ENCODE results near the gene NPLOC4. TPM values are rescaled to one million over a fixed set of nuclear protein-coding genes. Genes with fewer than 3 reads are reported as not detected.
A peak's percentile ranks its signal among the peaks of the same experiment; 100 is the strongest.

Gene NPLOC4
- total and polyA plus RNA-seq, 2 of the 8 experiments (the other 6 are each of a cell fraction or from before 2014, with no cell fraction given), result 70.7 to 92.7 TPM

- peak overlapping the region; percentile 52; the same call in 1 of the 2 replicates for H2BK5ac ChIP-seq (ENCODE audit: low read depth, low read length)
- no peaks in the 10 kb centered on the region for H3K9me3 ChIP-seq (ENCODE audit: insufficient read depth in 2 of 2, low read depth in 1 of 2, low read length in 1 of 2)
- H3K56ac ChIP-seq (replicated peaks; ENCODE audit: insufficient read length, low read depth, low read length), result peak overlapping the region; percentile 56
- DNase-seq (ENCODE audit: low read depth in 1 of 2, low spot score in 2 of 2), result no peak
- H2BK12ac ChIP-seq (ENCODE audit: low read depth, low read length), result no peak overlapping the region
- H3K4ac ChIP-seq (replicated peaks; ENCODE audit: insufficient read length, low read depth, low read length), result no peak overlapping the region
- H3K4me3 ChIP-seq (ENCODE audit: extremely low read depth in 1 of 4, insufficient read depth in 2 of 4, low read depth in 3 of 4, low read length in 4 of 4), result peak overlapping the region; percentile 57 to 88 (median 76)
- H2BK120ac ChIP-seq (replicated peaks; ENCODE audit: low read depth, low read length), result no peak overlapping the region
- H3K9ac ChIP-seq (replicated peaks in 1 of 4; ENCODE audit: extremely low read depth in 1 of 4, low read depth in 3 of 4, low read length in 3 of 4), result peak overlapping the region in 3 of 4 experiments; percentile 65 to 72 (median 69); a peak in 5 of 7 replicates
- H2AK5ac ChIP-seq (ENCODE audit: low read depth, low read length), result peak overlapping the region; percentile 95; the same call in 1 of the 2 replicates
- H4K20me1 ChIP-seq (replicated peaks in 1 of 2; ENCODE audit: control insufficient read depth in 1 of 2, insufficient read depth in 2 of 2, low read length in 2 of 2), result peaks cover 0 to 32% of the 10 kb centered on the region in 2 experiments
- no peak overlapping the region for H2AFZ ChIP-seq (ENCODE audit: low read length)
- peak overlapping the region; percentile 90 for H4K8ac ChIP-seq (ENCODE audit: extremely low read depth, insufficient read depth, low read length)
- peak overlapping the region; percentile 76 to 88 for H3K4me2 ChIP-seq (ENCODE audit: insufficient read depth in 1 of 2, low read depth in 2 of 2, low read length in 2 of 2)
- POLR2A ChIA-PET (ENCODE audit: partially characterized antibody), result interaction anchor here (1.3 to 28.4 kb wide), 8 partner anchors 8 to 161 kb away, joined by 3 to 436 read pairs (median 10); partner anchors contain the start of genes CCDC137, MRPL12, OXLD1 and SLC25A10
- no peak overlapping the region for H3K23ac ChIP-seq (ENCODE audit: insufficient read length)
- H3K27me3 ChIP-seq (replicated peaks in 1 of 4; ENCODE audit: control insufficient read depth in 3 of 4, extremely low read depth in 1 of 4, insufficient read depth in 3 of 4, low read length in 3 of 4), result no peaks in the 10 kb centered on the region; a peak in 1 of 7 replicates
- peaks cover 4 to 39% of the 10 kb centered on the region in 2 experiments; a peak in 3 of 4 replicates for H3K79me2 ChIP-seq (ENCODE audit: control insufficient read depth in 1 of 2, insufficient read depth in 2 of 2, low read length in 2 of 2)
- H3K23me2 ChIP-seq (ENCODE audit: low read depth, low read length), result peaks cover 12% of the 10 kb centered on the region
- peak overlapping the region; percentile 46; the same call in 1 of the 2 replicates for H3K27ac ChIP-seq (ENCODE audit: low read depth, low read length)
- no peak overlapping the region for H4K91ac ChIP-seq (replicated peaks; ENCODE audit: insufficient read length, low read length)
- TF ChIP-seq HDAC6 (IDR thresholded peaks at IDR 0.05; ENCODE audit: low read depth, low read length) (no peak), E2F6 (IDR thresholded peaks at IDR 0.05) (peak; percentile 98), SIRT6 (IDR thresholded peaks at IDR 0.05; ENCODE audit: low read length) (no peak), GABPA (IDR thresholded peaks at IDR 0.05; ENCODE audit: borderline replicate concordance, insufficient read depth, low read length) (no peak), CREB1 (IDR thresholded peaks at IDR 0.05) (no peak)
- TF ChIP-seq, protein P1, sequence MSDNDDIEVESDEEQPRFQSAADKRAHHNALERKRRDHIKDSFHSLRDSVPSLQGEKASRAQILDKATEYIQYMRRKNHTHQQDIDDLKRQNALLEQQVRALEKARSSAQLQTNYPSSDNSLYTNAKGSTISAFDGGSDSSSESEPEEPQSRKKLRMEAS (IDR thresholded peaks at IDR 0.05), result peak; percentile 93
- H3K36me3 ChIP-seq (ENCODE audit: control insufficient read depth in 2 of 4, insufficient read depth in 4 of 4, low read length in 3 of 4), result peaks cover 2 to 23% (median 17%) of the 10 kb centered on the region in 4 experiments; a peak in 6 of 8 replicates
- peaks cover 15% of the 10 kb centered on the region for H3K79me1 ChIP-seq (ENCODE audit: low read depth, low read length)
- H2BK20ac ChIP-seq (ENCODE audit: low read length), result no peak overlapping the region
- no peak for FAIRE-seq
- CTCF ChIA-PET (ENCODE audit: partially characterized antibody), result interaction anchor here (0.8 to 3.1 kb wide), 5 partner anchors 9 to 185 kb away, joined by 3 to 20 read pairs (median 7); no protein-coding TSS in a partner anchor
- no peak overlapping the region for H3K14ac ChIP-seq (ENCODE audit: insufficient read length)
- 29% methylated on average over 16 of the region's 16 CpGs; no CpG with 5 or more reads in 1 of the 2 experiments for WGBS, 2 experiments (ENCODE audit: extremely low coverage in 1 of 2, insufficient coverage in 1 of 2, insufficient read length in 1 of 2, insufficient replicate concordance in 2 of 2, low coverage in 1 of 2, low lambda C conversion rate in 2 of 2, missing lambda C conversion rate in 1 of 2)
- H4K5ac ChIP-seq (ENCODE audit: insufficient read length, low read depth, low read length), result no peak overlapping the region
- H3K18ac ChIP-seq (ENCODE audit: extremely low read depth, low read length), result no peak overlapping the region
- 0 out of 2 replicates have a peak overlapping the region, but pooled peaks have one; percentile 61 for H2BK15ac ChIP-seq (ENCODE audit: low read length)
- peaks cover 3 to 14% (median 7%) of the 10 kb centered on the region in 4 experiments; a peak in 6 of 7 replicates for H3K4me1 ChIP-seq (replicated peaks in 1 of 4; ENCODE audit: control insufficient read depth in 3 of 4, insufficient read depth in 4 of 4, low read length in 3 of 4)
Measured at GRCh38 chr17:81684442-81684911, 47.6 kb upstream of the NPLOC4 start.

Data from H1 (cell line).